ENCODE results near the gene TMBIM6.
"Not testable (repeated sequence)": the region's sequence is repeated elsewhere in the genome, so short reads cannot be mapped to it uniquely, and the experiment has no call there.

The TMBIM6 gene

GRCh38 chr12:49730050-49730449 is 11.3 kb upstream of the TMBIM6 start:
- no peak for DNase-seq

DNA sequence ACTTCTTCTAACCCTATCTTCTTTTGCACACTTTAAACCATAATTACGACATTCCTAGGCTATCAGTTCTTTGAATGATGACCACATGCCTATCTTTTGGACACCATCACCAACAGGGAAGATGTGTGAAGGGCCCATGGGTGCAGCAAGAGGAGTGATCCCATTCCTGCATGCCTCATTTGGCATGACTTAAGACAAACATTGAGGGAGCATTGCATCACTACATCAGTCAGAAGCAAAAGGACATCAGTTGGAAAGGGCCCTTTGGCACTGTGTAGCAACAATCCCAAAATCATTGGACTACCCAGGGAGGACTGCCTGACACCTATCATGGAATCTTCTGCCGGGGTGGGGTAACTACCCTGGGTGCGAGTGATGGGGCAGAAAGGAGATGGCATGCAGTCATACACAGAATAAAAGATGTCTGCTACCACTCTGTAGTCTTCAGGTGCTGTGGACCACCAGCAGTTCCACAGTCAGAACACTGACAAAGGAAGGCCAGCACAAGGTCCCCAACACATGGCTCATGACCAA is 10.7 kb upstream of the TMBIM6 start:
- peak; percentile 16 for DNase-seq

- no peak for DNase-seq
Measured at GRCh38 chr12:49733219-49734017, 7.9 kb upstream of the TMBIM6 start.

- not testable (repeated sequence) for DNase-seq
Measured at GRCh38 chr12:49734900-49735299, 6.5 kb upstream of the TMBIM6 start.

- not testable (repeated sequence) for DNase-seq
Measured at GRCh38 chr12:49738721-49739120, 2.6 kb upstream of the TMBIM6 start.

GRCh38 chr12:49740277-49740676 is 1.1 kb upstream of the TMBIM6 start:
- not testable (repeated sequence) for DNase-seq

GRCh38 chr12:49741882-49742620 is 694 bp downstream of the TMBIM6 start:
- peak; percentile 76 for DNase-seq

DNA sequence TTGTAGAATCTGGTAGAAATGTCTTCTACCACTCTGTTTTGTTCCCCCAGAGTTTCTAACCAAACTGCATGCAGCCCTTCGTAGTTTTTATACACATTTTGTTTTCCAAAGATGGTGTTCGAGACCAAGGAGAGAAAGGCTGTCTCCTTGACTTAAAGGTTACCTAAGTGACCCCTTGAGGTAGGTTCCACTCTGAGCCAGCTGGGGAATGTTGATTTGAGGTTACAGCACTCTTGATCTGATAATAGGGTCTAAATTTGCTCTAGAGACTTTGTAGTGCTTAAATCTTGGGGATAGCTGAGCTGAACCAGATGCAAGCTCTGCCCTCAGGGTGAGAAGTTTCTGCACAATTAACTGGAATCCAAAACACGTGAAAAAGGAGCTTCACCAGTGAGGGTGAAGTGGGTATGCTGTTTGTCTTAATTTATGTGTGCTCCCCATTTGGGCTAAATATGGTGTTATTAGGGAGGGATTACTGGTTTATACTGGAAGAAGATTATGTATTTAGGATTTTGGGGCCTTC is 3.1 kb downstream of the TMBIM6 start:
- DNase-seq, result no peak

DNA sequence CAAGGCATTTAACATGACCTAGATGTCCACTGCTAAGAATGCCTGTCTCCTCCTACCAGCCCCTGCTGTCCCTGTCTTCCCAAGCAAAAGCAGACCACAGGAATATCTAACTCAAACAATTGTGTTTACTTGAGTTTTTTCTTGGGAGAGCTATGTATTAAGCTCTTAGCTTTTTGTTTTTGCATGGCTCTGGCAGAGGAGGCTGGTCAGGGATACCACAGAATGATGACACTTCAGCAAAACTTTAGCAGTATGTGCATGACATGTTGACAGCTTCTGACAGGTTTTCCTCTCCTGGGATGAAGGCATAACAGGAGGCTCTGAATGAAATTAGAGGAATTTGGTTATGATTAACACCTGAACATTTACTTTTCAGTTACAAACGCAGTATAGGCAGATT is 6.9 kb downstream of the TMBIM6 start:
- DNase-seq, result peak; percentile 24

- DNase-seq, result no peak
Measured at GRCh38 chr12:49748800-49749199, 7.4 kb downstream of the TMBIM6 start.

DNA sequence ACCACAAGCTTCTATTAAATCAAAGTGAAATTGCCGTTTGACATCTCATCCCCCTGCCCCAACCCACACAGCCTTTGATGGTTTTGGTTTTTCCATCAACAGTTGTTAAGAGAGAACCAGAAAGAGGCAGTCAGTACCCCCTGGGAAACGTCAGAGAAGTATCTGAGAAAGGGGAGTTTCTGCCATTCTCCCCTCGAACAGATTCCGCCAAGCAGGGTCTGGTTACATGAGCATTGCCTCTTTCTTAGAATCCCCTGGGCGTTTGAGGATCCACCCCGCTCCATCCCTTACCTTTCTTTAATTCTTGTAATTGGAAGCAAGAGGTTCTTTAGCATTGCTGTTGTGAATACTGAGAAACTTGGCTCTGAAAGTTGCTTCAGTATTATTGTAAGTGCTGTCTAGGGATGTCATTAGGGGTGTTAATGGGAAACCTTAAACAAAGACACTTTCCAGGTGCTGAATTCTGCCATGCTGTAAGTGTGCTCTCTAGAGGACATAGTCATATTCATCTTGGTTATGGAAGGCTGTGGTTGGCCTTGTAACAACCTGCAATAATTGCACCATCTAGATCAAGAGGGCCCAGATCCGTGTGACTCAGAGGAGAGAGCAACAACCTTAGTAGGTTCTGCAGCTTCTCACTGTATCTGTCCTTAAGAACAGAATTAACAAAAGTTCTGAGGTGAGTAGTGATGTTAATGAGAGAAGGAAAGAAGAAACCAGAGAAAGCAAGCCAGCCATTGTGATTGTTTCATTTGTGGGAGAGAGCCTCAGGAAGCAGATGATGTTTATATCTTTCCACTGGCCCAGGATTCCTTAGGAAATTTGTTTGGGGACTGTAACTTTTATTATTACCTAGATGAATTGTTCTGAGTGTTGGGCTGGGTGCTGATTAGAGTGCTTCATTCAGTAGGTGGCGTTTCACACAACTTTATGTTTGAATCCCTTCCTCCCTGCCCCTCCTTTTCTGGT is 9.0 kb downstream of the TMBIM6 start:
- DNase-seq, result peak; percentile 85

DNA sequence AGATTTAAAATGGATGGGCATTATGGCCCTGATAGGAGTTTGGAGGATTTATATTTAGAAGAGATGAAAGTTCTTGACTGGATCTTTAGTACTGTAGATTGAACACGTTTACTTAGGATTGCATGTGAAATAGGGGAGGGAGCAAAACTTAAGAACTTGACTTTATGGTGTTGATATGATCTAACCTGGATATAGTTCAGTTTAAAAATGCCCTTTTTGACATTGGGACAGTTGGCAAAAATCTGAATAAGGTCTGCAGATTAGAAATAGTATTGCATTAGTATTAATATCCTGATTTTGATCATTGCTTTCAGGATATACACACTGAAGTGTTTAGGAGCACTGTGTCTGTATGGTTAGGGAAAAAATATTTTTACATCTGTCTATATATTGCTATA is 9.6 kb downstream of the TMBIM6 start:
- no peak for DNase-seq

GRCh38 chr12:49761677-49762467 is 20.5 kb downstream of the TMBIM6 start:
- no peak for DNase-seq

GRCh38 chr12:49762468-49762847 is 21.1 kb downstream of the TMBIM6 start:
- no peak for DNase-seq

DNA sequence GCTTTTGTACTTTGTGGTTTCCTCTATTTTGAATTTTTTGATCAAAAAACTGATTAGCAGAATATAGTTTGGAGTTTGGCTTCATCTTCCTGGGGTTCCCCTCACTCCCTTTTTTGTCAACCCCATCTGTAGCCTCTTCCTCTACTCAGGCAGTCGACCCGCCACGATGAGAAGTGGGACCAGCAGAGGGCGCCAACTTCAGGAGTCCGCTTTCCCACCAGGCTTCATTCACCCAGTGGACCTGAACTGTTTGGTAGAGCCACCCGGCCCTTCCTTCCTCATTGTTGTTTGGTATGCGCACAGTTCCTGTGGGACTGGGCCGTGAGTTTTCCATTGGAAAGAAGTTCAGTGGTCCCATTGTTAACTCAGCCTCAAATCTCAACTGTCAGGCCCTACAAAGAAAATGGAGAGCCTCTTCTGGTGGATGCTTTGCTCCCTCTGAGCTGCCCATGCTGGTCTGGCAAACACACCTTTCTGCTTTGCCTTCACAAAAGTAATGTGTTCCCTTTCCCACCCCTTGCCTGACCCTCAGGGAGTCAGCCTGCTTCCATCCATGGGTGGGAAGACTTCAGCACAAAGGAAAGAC is 21.7 kb downstream of the TMBIM6 start:
- DNase-seq, result peak; percentile 37

DNA sequence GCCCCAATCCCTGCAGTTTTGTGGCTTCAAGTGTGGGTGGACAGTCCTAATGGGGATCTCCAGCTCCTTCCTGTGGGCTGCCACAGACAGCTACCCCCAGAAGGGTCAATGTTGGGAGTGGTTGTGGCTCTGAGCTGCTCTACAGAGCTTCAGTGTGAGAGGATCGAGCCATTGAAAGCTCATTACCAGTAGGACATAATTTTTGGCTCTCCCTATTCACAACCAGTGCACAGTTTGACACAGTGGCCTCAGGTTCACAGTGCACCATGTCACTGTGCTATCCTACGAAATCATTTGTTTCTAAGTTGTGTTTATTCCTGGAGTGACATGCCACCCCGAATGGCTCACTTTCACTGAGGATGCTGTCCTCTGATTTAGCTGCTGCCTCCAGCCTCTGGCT is 22.8 kb downstream of the TMBIM6 start:
- DNase-seq, result no peak

- DNase-seq, result no peak
Measured at GRCh38 chr12:49766115-49766455, 24.7 kb downstream of the TMBIM6 start.

- no peak for DNase-seq
Measured at GRCh38 chr12:49767333-49767732, 26.0 kb downstream of the TMBIM6 start.

DNA sequence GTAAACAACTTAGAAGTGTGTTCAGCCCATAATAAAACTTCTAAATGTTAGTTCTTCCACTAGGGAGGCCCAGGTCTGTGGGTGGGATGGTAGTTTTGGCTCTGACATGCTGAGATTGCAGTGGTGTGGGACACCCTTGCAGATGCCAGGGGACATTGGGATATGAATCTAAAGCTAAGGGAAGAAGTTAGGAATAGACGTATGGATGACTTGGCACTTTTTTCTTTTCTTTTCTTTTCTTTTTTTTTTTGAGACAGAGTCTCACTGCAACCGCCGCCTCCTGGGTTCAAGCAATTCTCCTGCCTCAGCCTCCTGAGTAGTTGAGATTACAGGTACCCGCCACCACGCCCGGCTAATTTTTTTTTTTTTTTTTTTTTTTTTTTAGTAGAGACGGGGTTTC is 31.7 kb downstream of the TMBIM6 start:
- not testable (repeated sequence) for DNase-seq

GRCh38 chr12:49776413-49776812 is 35.1 kb downstream of the TMBIM6 start:
- DNase-seq, result peak; percentile 80

GRCh38 chr12:49776858-49777257 is 35.5 kb downstream of the TMBIM6 start:
- DNase-seq, result no peak

Measured in fibroblast of skin of abdomen (primary cell).